ENCODE data around the gene CYP2C9. TPM values are rescaled to one million over a fixed set of nuclear protein-coding genes. Genes with fewer than 3 reads are reported as not detected.

CYP2C9 gene
- total RNA-seq, 1 experiment from 2014 or later: 0.76 TPM

- ChIA-PET POLR2A (no interaction called here), RAD21 (ENCODE audit: low non-redundant PET in 1 of 2, low total read pairs in 2 of 2, uncharacterized antibody in 2 of 2, unreplicated experiment in 2 of 2) (no interaction called here), CTCF (no interaction called here)
- no peak overlapping the region for H3K4me3 ChIP-seq (replicated peaks in 1 of 2; ENCODE audit: low read depth in 1 of 2, low read length in 2 of 2)
- H3K79me2 ChIP-seq (ENCODE audit: insufficient read depth, low read length): no peaks in the 10 kb centered on the region
- H3K27ac ChIP-seq (ENCODE audit: low read depth, low read length): no peak overlapping the region
- no TSS peak for BruUV-seq (replicated peaks)
- ATAC-seq (no peak), DNase-seq (ENCODE audit: low read depth, low spot score) (no peak)
- H4K20me1 ChIP-seq (ENCODE audit: insufficient read depth): no peaks in the 10 kb centered on the region
- H3K4me2 ChIP-seq (ENCODE audit: low read length): no peak overlapping the region
- intact Hi-C loops (cut with micrococcal nuclease): no loop called here
- H2AFZ ChIP-seq (ENCODE audit: low read depth, low read length, poor library complexity, severe bottlenecking): no peak overlapping the region
- no peaks in the 10 kb centered on the region for H3K27me3 ChIP-seq (ENCODE audit: insufficient read depth, low read length)
- no peaks in the 10 kb centered on the region for H3K9me3 ChIP-seq (ENCODE audit: control insufficient read depth in 1 of 2, insufficient read depth in 1 of 2, low read depth in 1 of 2, low read length in 2 of 2)
- no peaks in the 10 kb centered on the region for H3K36me3 ChIP-seq (ENCODE audit: control insufficient read depth in 1 of 2, insufficient read depth in 2 of 2, low read length in 2 of 2)
- no peaks in the 10 kb centered on the region for H3K4me1 ChIP-seq (ENCODE audit: control insufficient read depth in 1 of 2, insufficient read depth in 2 of 2, low read length in 2 of 2)
- TF ChIP-seq ATF3 (IDR thresholded peaks at IDR 0.05) (no peak), POLR2A (IDR thresholded peaks at IDR 0.05; ENCODE audit: borderline replicate concordance, extremely low read depth, insufficient read depth, insufficient read length) (no peak), EGR1 (IDR thresholded peaks at IDR 0.05; ENCODE audit: low read depth) (no peak), POLR2AphosphoS5 (IDR thresholded peaks at IDR 0.05; ENCODE audit: low read depth, low read length) (no peak), SP1 (IDR thresholded peaks at IDR 0.05; ENCODE audit: low read depth) (no peak), CBX3 (IDR thresholded peaks at IDR 0.05; ENCODE audit: low read depth) (no peak), SIN3A (IDR thresholded peaks at IDR 0.05; ENCODE audit: low read depth) (no peak)
- TF ChIP-seq, protein P1, sequence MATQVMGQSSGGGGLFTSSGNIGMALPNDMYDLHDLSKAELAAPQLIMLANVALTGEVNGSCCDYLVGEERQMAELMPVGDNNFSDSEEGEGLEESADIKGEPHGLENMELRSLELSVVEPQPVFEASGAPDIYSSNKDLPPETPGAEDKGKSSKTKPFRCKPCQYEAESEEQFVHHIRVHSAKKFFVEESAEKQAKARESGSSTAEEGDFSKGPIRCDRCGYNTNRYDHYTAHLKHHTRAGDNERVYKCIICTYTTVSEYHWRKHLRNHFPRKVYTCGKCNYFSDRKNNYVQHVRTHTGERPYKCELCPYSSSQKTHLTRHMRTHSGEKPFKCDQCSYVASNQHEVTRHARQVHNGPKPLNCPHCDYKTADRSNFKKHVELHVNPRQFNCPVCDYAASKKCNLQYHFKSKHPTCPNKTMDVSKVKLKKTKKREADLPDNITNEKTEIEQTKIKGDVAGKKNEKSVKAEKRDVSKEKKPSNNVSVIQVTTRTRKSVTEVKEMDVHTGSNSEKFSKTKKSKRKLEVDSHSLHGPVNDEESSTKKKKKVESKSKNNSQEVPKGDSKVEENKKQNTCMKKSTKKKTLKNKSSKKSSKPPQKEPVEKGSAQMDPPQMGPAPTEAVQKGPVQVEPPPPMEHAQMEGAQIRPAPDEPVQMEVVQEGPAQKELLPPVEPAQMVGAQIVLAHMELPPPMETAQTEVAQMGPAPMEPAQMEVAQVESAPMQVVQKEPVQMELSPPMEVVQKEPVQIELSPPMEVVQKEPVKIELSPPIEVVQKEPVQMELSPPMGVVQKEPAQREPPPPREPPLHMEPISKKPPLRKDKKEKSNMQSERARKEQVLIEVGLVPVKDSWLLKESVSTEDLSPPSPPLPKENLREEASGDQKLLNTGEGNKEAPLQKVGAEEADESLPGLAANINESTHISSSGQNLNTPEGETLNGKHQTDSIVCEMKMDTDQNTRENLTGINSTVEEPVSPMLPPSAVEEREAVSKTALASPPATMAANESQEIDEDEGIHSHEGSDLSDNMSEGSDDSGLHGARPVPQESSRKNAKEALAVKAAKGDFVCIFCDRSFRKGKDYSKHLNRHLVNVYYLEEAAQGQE (IDR thresholded peaks at IDR 0.05; ENCODE audit: low read depth): no peak
- H3K9me2 ChIP-seq (ENCODE audit: insufficient read depth): no peaks in the 10 kb centered on the region
- H3K9ac ChIP-seq (ENCODE audit: low read length): no peak overlapping the region
These were observed 88.0 kb downstream of the CYP2C9 start for GRCh38 chr10:95026461-95026860.

DNA sequence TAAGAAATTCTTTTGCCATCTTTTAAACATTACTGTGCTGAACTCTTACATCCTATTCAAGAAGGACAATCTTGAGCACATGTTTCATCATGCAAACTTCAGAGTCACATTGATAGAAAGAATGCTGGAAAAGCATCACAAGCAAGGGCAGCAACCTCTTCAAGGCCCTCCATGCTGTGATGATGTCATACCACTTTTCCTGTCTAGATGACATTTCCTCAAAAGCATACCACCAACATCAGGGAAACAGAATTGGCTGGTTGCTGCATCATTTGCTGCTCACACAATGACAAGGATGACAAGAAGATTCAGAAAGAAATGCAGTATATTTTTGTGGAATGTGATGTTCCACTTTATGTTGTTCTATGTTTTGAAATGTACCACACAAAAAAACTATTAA lies 93.2 kb downstream of the CYP2C9 start:
- H3K9me2 ChIP-seq (ENCODE audit: insufficient read depth): no peaks in the 10 kb centered on the region
- H3K4me1 ChIP-seq (ENCODE audit: control insufficient read depth in 1 of 2, insufficient read depth in 2 of 2, low read length in 2 of 2): no peaks in the 10 kb centered on the region
- no peaks in the 10 kb centered on the region for H3K79me2 ChIP-seq (ENCODE audit: insufficient read depth, low read length)
- BruUV-seq (replicated peaks): no TSS peak
- no peak overlapping the region for H3K4me3 ChIP-seq (replicated peaks in 1 of 2; ENCODE audit: low read depth in 1 of 2, low read length in 2 of 2)
- no peaks in the 10 kb centered on the region for H3K9me3 ChIP-seq (ENCODE audit: control insufficient read depth in 1 of 2, insufficient read depth in 1 of 2, low read depth in 1 of 2, low read length in 2 of 2)
- no peaks in the 10 kb centered on the region for H3K27me3 ChIP-seq (ENCODE audit: insufficient read depth, low read length)
- no peak overlapping the region for H2AFZ ChIP-seq (ENCODE audit: low read depth, low read length, poor library complexity, severe bottlenecking)
- H3K9ac ChIP-seq (ENCODE audit: low read length): no peak overlapping the region
- no peak for TF ChIP-seq YY1 (IDR thresholded peaks at IDR 0.05; ENCODE audit: extremely low read depth, insufficient replicate concordance, low read depth, low read length)
- no peak for TF ChIP-seq CBX3 (IDR thresholded peaks at IDR 0.05; ENCODE audit: low read depth)
- no peak for TF ChIP-seq RAD21 (IDR thresholded peaks at IDR 0.05; ENCODE audit: low read depth)
- no peak for TF ChIP-seq CTCF (IDR thresholded peaks at IDR 0.05 in 2 of 3, conservative IDR thresholded peaks at IDR 0.05 in 1 of 3; ENCODE audit: borderline replicate concordance in 1 of 3, insufficient read depth in 1 of 3, low read depth in 2 of 3, low read length in 2 of 3)
- no peak for TF ChIP-seq SP1 (IDR thresholded peaks at IDR 0.05; ENCODE audit: low read depth)
- no peak for TF ChIP-seq EZH2phosphoT487 (IDR thresholded peaks at IDR 0.05; ENCODE audit: borderline replicate concordance)
- intact Hi-C loops (cut with micrococcal nuclease): no loop called here
- ChIA-PET POLR2A (no interaction called here), CTCF (no interaction called here), RAD21 (ENCODE audit: low non-redundant PET in 1 of 2, low total read pairs in 2 of 2, uncharacterized antibody in 2 of 2, unreplicated experiment in 2 of 2) (no interaction called here)
- no peak for DNase-seq (ENCODE audit: low read depth, low spot score)
- H3K27ac ChIP-seq (ENCODE audit: low read depth, low read length): no peak overlapping the region
- H3K4me2 ChIP-seq (ENCODE audit: low read length): no peak overlapping the region
- H4K20me1 ChIP-seq (ENCODE audit: insufficient read depth): no peaks in the 10 kb centered on the region
- no peaks in the 10 kb centered on the region for H3K36me3 ChIP-seq (ENCODE audit: control insufficient read depth in 1 of 2, insufficient read depth in 2 of 2, low read length in 2 of 2)
- no peak for ATAC-seq
